ENCODE results near the gene PTPRS. TPM values are rescaled to one million over a fixed set of nuclear protein-coding genes. Genes with fewer than 3 reads are reported as not detected.

PTPRS gene
- total RNA-seq, 1 donor from 2014 or later: 6.5 TPM

Other genes starting within 250 kb of the PTPRS start
- not detected in 2 replicates for gene ZNRF4, start 114.6 kb upstream of the PTPRS start, total RNA-seq
- under 0.01 and 0.20 TPM in 2 replicates for gene TINCR, start 227.1 kb upstream of the PTPRS start, total RNA-seq

All from lung microvascular endothelial cell (primary cell).